ENCODE data around the gene CERK.

Gene CERK

DNA sequence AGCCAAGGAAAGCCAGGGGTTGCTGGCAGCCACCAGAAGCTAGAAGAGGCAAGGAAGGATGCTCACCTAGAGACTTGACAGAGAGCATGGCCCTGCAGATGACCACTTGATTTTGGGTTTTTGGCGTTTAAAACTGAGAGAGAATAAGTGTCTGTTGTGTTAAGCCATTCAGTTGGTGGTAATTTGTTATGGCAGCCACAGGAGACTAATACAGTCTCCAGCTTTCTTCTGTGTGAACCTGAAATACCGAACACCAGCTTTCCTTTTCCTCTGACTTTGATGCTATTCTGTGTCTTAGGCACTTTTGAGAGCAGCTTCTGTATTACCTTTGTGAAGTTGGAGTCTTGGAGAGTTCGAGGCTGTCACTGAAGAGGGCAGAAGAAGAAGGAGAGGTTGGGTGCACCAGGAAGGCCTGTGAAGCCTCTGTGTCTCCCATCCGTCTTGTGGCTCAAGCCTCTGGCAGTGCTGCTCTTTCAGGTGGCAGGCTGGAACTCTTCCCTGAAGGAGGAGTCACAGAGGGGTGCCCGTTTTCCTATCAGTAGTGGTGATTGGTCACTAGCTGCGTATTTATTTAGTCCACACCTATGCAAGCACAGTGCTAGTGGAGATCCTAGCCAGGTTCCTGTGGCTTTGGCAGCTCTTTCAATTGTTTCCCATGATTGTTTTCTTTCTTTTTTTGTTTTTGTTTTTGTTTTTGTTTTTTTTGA is 26.9 kb upstream of the CERK start:
- no peak for TF ChIP-seq ZNF146 (tag by site-specific recombination; IDR thresholded peaks at IDR 0.05)
- TF ChIP-seq, protein P1, sequence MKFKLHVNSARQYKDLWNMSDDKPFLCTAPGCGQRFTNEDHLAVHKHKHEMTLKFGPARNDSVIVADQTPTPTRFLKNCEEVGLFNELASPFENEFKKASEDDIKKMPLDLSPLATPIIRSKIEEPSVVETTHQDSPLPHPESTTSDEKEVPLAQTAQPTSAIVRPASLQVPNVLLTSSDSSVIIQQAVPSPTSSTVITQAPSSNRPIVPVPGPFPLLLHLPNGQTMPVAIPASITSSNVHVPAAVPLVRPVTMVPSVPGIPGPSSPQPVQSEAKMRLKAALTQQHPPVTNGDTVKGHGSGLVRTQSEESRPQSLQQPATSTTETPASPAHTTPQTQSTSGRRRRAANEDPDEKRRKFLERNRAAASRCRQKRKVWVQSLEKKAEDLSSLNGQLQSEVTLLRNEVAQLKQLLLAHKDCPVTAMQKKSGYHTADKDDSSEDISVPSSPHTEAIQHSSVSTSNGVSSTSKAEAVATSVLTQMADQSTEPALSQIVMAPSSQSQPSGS (tag by site-specific recombination; IDR thresholded peaks at IDR 0.05; ENCODE audit: low read depth) = no peak
- TF ChIP-seq, protein P2, sequence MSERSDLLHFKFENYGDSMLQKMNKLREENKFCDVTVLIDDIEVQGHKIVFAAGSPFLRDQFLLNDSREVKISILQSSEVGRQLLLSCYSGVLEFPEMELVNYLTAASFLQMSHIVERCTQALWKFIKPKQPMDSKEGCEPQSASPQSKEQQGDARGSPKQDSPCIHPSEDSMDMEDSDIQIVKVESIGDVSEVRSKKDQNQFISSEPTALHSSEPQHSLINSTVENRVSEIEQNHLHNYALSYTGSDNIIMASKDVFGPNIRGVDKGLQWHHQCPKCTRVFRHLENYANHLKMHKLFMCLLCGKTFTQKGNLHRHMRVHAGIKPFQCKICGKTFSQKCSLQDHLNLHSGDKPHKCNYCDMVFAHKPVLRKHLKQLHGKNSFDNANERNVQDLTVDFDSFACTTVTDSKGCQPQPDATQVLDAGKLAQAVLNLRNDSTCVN (tag by site-specific recombination; optimal IDR thresholded peaks at IDR 0.05) = no peak
- TF ChIP-seq, protein P3, sequence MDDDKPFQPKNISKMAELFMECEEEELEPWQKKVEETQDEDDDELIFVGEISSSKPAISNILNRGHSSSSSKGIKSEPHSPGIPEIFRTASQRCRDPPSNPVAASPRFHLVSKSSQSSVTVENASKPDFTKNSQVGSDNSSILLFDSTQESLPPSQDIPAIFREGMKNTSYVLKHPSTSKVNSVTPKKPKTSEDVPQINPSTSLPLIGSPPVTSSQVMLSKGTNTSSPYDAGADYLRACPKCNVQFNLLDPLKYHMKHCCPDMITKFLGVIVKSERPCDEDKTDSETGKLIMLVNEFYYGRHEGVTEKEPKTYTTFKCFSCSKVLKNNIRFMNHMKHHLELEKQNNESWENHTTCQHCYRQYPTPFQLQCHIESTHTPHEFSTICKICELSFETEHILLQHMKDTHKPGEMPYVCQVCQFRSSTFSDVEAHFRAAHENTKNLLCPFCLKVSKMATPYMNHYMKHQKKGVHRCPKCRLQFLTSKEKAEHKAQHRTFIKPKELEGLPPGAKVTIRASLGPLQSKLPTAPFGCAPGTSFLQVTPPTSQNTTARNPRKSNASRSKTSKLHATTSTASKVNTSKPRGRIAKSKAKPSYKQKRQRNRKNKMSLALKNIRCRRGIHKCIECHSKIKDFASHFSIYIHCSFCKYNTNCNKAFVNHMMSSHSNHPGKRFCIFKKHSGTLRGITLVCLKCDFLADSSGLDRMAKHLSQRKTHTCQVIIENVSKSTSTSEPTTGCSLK (tag by site-specific recombination; IDR thresholded peaks at IDR 0.05) = no peak
- no peak for TF ChIP-seq ZNF416 (tag by site-specific recombination; IDR thresholded peaks at IDR 0.05)
- TF ChIP-seq ZNF571 (tag by site-specific recombination; IDR thresholded peaks at IDR 0.05) = no peak
- no peak for TF ChIP-seq ZNF48 (tag by site-specific recombination; IDR thresholded peaks at IDR 0.05)
- no peak for TF ChIP-seq ZFHX2 (tag by site-specific recombination; conservative IDR thresholded peaks at IDR 0.05)
- no peak for TF ChIP-seq ZNF324 (tag by site-specific recombination; IDR thresholded peaks at IDR 0.05)
- TF ChIP-seq ZNF266 (tag by site-specific recombination; IDR thresholded peaks at IDR 0.05; ENCODE audit: low read depth) = no peak
- no peak for TF ChIP-seq ZNF211 (tag by site-specific recombination; IDR thresholded peaks at IDR 0.05; ENCODE audit: low read depth)
- no peak for TF ChIP-seq ZNF626 (tag by site-specific recombination; IDR thresholded peaks at IDR 0.05)
- TF ChIP-seq, protein P4, sequence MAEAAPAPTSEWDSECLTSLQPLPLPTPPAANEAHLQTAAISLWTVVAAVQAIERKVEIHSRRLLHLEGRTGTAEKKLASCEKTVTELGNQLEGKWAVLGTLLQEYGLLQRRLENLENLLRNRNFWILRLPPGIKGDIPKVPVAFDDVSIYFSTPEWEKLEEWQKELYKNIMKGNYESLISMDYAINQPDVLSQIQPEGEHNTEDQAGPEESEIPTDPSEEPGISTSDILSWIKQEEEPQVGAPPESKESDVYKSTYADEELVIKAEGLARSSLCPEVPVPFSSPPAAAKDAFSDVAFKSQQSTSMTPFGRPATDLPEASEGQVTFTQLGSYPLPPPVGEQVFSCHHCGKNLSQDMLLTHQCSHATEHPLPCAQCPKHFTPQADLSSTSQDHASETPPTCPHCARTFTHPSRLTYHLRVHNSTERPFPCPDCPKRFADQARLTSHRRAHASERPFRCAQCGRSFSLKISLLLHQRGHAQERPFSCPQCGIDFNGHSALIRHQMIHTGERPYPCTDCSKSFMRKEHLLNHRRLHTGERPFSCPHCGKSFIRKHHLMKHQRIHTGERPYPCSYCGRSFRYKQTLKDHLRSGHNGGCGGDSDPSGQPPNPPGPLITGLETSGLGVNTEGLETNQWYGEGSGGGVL (tag by site-specific recombination; IDR thresholded peaks at IDR 0.05) = no peak
- TF ChIP-seq ZNF837 (tag by site-specific recombination; IDR thresholded peaks at IDR 0.05) = no peak
- no peak for TF ChIP-seq ZNF157 (tag by site-specific recombination; IDR thresholded peaks at IDR 0.05)
- TF ChIP-seq ZNF174 (tag by site-specific recombination; IDR thresholded peaks at IDR 0.05) = no peak
- TF ChIP-seq ZNF501 (tag by site-specific recombination; IDR thresholded peaks at IDR 0.05) = no peak
- TF ChIP-seq, protein P5, sequence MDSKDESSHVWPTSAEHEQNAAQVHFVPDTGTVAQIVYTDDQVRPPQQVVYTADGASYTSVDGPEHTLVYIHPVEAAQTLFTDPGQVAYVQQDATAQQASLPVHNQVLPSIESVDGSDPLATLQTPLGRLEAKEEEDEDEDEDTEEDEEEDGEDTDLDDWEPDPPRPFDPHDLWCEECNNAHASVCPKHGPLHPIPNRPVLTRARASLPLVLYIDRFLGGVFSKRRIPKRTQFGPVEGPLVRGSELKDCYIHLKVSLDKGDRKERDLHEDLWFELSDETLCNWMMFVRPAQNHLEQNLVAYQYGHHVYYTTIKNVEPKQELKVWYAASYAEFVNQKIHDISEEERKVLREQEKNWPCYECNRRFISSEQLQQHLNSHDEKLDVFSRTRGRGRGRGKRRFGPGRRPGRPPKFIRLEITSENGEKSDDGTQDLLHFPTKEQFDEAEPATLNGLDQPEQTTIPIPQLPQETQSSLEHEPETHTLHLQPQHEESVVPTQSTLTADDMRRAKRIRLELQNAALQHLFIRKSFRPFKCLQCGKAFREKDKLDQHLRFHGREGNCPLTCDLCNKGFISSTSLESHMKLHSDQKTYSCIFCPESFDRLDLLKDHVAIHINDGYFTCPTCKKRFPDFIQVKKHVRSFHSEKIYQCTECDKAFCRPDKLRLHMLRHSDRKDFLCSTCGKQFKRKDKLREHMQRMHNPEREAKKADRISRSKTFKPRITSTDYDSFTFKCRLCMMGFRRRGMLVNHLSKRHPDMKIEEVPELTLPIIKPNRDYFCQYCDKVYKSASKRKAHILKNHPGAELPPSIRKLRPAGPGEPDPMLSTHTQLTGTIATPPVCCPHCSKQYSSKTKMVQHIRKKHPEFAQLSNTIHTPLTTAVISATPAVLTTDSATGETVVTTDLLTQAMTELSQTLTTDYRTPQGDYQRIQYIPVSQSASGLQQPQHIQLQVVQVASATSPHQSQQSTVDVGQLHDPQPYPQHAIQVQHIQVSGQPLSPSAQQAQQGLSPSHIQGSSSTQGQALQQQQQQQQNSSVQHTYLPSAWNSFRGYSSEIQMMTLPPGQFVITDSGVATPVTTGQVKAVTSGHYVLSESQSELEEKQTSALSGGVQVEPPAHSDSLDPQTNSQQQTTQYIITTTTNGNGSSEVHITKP (tag by site-specific recombination; IDR thresholded peaks at IDR 0.05) = no peak
- no peak for TF ChIP-seq RBAK (tag by site-specific recombination; IDR thresholded peaks at IDR 0.05)
- no peak for TF ChIP-seq ZNF791 (tag by site-specific recombination; IDR thresholded peaks at IDR 0.05)
- Histone ChIP-seq H3K9me3 (ENCODE audit: control insufficient read depth, insufficient read depth, low read depth, low read length) (no peaks in the 10 kb centered on the region), H3K4me1 (ENCODE audit: control insufficient read depth, insufficient read depth, low read length) (peaks cover 7% of the 10 kb centered on the region), H3K36me3 (ENCODE audit: control insufficient read depth in 2 of 2, insufficient read depth in 1 of 2, low read length in 2 of 2) (peaks cover 0 to 14% of the 10 kb centered on the region in 2 experiments; a peak in 2 of 3 replicates), H3K27ac (ENCODE audit: extremely low read depth, low read depth, low read length) (peak overlapping the region; percentile 12; the same call in 1 of the 2 replicates), H3K4me3 (ENCODE audit: low read depth, low read length) (no peak overlapping the region)
- CTCF ChIA-PET = interaction anchor here (0.5 to 12.2 kb wide), 5 partner anchors 9 to 522 kb away, joined by 3 to 223 read pairs (median 3); no protein-coding TSS in a partner anchor
- POLR2A ChIA-PET = interaction anchor here (0.6 to 0.8 kb wide), 2 partner anchors 9 to 16 kb away, joined by 3 to 7 read pairs; no protein-coding TSS in a partner anchor

All from HEK293 (cell line).